GM10266 (cell line): Measurements from ENCODE around the gene NDUFB4.

ENCODE experiments used
- DNase-seq: peaks from one replicate; pipeline ENCODE4 v3.0.0; 2012; ENCODE audit errors: extremely low spot score
- TF ChIP-seq, protein P1 (sequence below): IDR thresholded peaks from 2 replicates; pipeline ENCODE4 v1.5.1; 2012; ENCODE audit warnings: mild to moderate bottlenecking, low read depth; ENCODE audit not compliant: control insufficient read depth, insufficient read depth; ENCODE audit errors: missing control alignments

NDUFB4 gene

DNA sequence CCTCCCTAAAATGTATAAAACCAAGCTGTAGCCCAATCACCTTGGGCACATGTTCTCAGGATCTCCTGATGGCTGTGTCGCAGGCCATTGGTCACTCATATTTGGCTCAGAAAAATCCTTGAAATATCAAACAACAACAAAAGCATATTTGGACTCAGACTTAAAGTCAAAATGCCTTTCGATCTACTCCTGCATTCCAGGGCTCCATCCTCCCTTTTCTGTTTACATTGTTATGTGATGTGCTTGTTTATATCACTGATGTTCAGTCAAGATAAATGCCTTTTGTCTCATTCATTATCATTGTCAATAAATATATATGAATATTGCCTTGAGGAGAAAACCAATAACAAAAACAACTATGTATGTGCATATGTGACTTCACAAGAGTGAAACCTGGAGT, 54.2 kb downstream of the NDUFB4 start:
- DNase-seq: no peak

More for the DNA sequence above, 54.2 kb downstream of the NDUFB4 start:
- TF ChIP-seq, protein P1, sequence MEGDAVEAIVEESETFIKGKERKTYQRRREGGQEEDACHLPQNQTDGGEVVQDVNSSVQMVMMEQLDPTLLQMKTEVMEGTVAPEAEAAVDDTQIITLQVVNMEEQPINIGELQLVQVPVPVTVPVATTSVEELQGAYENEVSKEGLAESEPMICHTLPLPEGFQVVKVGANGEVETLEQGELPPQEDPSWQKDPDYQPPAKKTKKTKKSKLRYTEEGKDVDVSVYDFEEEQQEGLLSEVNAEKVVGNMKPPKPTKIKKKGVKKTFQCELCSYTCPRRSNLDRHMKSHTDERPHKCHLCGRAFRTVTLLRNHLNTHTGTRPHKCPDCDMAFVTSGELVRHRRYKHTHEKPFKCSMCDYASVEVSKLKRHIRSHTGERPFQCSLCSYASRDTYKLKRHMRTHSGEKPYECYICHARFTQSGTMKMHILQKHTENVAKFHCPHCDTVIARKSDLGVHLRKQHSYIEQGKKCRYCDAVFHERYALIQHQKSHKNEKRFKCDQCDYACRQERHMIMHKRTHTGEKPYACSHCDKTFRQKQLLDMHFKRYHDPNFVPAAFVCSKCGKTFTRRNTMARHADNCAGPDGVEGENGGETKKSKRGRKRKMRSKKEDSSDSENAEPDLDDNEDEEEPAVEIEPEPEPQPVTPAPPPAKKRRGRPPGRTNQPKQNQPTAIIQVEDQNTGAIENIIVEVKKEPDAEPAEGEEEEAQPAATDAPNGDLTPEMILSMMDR: no peak
